ENCODE measurements around the gene RIPK4.
A peak's percentile ranks its signal among the peaks of the same experiment; 100 is the strongest.

The RIPK4 gene

DNA sequence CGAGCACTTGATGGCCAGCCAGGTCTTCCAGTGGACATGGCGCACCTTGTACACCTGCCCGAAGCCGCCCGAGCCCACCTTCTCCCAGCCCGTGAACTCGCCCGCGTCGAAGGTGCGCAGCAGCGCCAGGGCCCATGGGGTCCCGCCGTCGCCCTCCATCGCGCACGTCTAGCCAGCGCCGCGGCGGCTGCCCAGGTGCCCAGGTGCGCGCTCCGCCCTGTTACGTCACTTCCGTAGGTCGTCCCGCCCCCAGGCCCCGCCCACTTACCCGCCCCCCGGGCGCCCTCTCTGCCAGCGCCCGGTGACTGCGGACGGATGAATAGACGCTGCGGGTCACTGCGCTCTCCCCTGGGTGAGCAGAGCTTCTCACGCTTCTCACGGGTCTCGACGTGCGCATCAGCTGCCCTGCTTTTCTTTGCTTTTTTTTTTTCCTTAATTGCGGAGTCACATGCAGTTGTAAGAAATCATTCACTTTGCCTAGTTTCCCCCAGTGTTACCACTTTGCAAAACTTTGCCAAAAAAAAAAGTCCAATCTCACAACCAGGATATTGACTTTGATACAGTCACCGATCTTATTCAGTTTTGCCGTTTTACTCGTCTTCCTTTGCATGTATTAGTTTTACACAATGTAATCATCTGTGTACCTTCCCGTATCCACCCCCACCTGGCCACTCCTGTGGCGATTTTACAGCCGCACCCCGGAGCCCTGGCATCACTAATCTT is at the start of gene RIPK4:
Gene RIPK4 (minus strand): TSS at position 170 of the 723 bp plus-strand sequence. CDS start 11 bp downstream, at position 159.
- H3K27me3 ChIP-seq (ENCODE audit: control insufficient read depth in 1 of 2, insufficient read depth in 2 of 2, low read length in 2 of 2): peaks cover 74 to 91% of the 10 kb centered on the region in 2 donors
- H3K36me3 ChIP-seq (ENCODE audit: control insufficient read depth in 2 of 2, insufficient read depth in 2 of 2, low read length in 2 of 2): no peaks in the 10 kb centered on the region
- peak within 1 kb of the TSS in 1 of 2 donors; percentile 22 for H3K4me3 ChIP-seq (ENCODE audit: low read length in 2 of 2)
- H3K9ac ChIP-seq (ENCODE audit: low read length in 2 of 2): no peak within 1 kb of the TSS
- H3K27ac ChIP-seq (ENCODE audit: low read length): no peak within 1 kb of the TSS
- H3K4me1 ChIP-seq (ENCODE audit: control insufficient read depth, insufficient read depth, low read length): peaks cover 20% of the 10 kb centered on the region
- H3K9me3 ChIP-seq (ENCODE audit: control insufficient read depth in 2 of 2, low read length in 2 of 2): no peaks in the 10 kb centered on the region

DNA sequence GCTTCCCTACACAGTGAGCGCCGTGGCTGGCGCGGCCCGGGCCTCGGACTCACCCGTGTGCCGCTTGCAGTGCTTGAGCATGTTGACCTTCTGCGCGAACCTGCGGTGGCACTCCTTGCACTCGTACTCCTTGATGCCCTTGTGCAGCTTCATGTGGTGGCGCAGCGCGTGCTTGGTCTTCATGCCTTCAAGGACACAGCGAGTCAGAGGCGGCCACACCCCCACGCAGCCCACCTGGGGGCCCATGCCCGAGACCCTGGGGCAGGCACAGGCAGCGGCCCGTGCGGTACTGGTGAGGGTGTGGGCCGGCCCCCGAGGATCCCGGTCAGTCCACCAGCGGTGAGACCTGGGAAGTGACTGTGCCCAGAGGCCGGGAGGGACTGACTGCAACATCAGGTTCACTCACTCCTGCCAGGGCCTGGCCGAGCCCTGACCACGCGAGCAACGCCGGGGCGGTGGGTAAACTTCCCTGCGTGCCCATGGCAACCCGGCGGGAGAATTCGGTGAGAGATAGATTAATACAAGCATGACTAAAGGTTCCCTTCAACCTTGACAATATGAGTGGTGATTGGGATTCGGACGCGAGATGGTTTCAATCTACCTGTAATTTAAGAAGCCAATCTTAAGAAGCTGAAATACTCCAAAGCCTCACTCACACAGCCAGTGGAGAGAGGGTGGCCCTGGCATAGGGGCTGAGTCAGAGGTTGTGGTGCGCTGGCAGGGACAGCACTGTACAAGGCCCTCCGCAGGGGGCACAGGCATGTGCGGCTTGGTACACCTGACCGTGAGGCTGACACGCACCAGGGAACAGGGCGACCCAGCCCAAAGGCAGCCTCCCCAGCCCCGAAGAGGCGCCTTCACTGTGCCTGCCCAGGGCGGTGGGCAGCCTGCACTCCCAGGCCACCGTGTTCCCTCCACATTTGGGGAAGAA is 49.1 kb upstream of the RIPK4 start:
- Histone ChIP-seq H3K36me3 (ENCODE audit: control insufficient read depth in 2 of 2, insufficient read depth in 2 of 2, low read length in 2 of 2) (peaks cover 7 to 21% of the 10 kb centered on the region in 2 donors), H3K27me3 (ENCODE audit: control insufficient read depth in 1 of 2, insufficient read depth in 2 of 2, low read length in 2 of 2) (no peaks in the 10 kb centered on the region), H3K27ac (ENCODE audit: low read length) (no peak overlapping the region), H3K4me1 (ENCODE audit: control insufficient read depth, insufficient read depth, low read length) (peaks cover 3% of the 10 kb centered on the region), H3K4me3 (ENCODE audit: low read length in 2 of 2) (no peak overlapping the region), H3K9ac (ENCODE audit: low read length in 2 of 2) (no peak overlapping the region), H3K9me3 (ENCODE audit: control insufficient read depth in 2 of 2, low read length in 2 of 2) (no peaks in the 10 kb centered on the region)

DNA sequence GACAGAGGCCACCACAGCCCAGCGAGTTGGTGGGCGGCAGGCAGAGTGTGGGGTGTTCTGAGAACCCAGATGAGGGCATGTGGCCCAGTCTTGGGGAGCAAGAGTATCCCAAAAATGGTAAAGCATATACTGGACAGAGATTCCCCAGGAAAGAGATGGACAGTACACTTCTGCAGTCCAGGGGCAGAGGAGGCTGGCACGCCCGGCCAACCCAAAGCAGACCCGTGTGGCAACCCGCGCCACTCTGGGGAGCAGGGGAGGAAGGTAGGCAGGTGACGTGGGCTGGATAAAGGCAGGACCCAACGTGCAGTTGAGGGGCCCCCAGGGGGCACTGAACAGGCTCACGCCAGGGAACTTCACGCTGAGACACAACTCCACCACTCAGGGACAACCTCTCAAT is 46.4 kb upstream of the RIPK4 start:
- Histone ChIP-seq H3K27ac (ENCODE audit: low read length) (no peak overlapping the region), H3K9me3 (ENCODE audit: control insufficient read depth in 2 of 2, low read length in 2 of 2) (no peaks in the 10 kb centered on the region), H3K27me3 (ENCODE audit: control insufficient read depth in 1 of 2, insufficient read depth in 2 of 2, low read length in 2 of 2) (no peaks in the 10 kb centered on the region), H3K9ac (ENCODE audit: low read length in 2 of 2) (no peak overlapping the region), H3K4me3 (ENCODE audit: low read length in 2 of 2) (no peak overlapping the region), H3K4me1 (ENCODE audit: control insufficient read depth, insufficient read depth, low read length) (peaks cover 3% of the 10 kb centered on the region), H3K36me3 (ENCODE audit: control insufficient read depth in 2 of 2, insufficient read depth in 2 of 2, low read length in 2 of 2) (peaks cover 19 to 31% of the 10 kb centered on the region in 2 donors)

DNA sequence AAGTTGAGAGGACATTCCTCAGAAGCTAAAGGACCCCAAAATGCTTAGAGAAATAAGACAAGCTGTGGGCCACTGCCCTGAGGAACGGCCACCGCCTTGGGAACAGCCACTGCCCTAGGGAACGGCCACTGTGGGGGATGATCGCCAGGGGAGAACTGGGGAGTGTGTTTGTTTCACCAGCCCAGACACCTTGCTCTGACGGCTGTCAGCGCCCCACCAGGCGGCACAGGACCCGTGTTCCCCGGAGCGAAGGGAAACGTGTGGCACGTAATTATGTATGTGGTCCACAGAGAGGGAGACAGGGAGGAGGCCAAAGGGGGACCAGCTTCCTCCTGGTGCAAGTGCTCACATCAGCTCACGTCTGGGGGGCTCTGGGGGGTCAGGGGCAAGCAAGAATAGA is 45.8 kb upstream of the RIPK4 start:
- Histone ChIP-seq H3K4me3 (ENCODE audit: low read length in 2 of 2) (no peak overlapping the region), H3K9me3 (ENCODE audit: control insufficient read depth in 2 of 2, low read length in 2 of 2) (no peaks in the 10 kb centered on the region), H3K9ac (ENCODE audit: low read length in 2 of 2) (no peak overlapping the region), H3K36me3 (ENCODE audit: control insufficient read depth in 2 of 2, insufficient read depth in 2 of 2, low read length in 2 of 2) (peaks cover 19 to 31% of the 10 kb centered on the region in 2 donors), H3K4me1 (ENCODE audit: control insufficient read depth, insufficient read depth, low read length) (peaks cover 3% of the 10 kb centered on the region), H3K27ac (ENCODE audit: low read length) (no peak overlapping the region), H3K27me3 (ENCODE audit: control insufficient read depth in 1 of 2, insufficient read depth in 2 of 2, low read length in 2 of 2) (no peaks in the 10 kb centered on the region)

DNA sequence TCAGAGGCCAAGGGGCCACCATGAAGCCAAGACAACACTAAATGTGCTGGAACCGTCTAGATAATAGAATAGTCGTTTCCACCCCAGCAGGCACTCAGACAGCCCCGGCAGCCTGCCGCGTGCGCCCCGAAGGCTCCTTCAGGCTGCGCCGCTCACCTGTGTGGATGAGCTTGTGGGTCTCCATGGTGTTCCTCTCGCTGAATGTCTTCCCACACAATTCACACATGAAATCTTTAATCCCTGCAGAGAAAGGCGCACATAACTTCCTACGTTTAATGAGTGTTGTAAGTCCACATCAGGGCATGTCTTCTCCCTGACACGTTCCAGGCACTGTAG is 43.7 kb upstream of the RIPK4 start:
- no peaks in the 10 kb centered on the region for H3K9me3 ChIP-seq (ENCODE audit: control insufficient read depth in 2 of 2, low read length in 2 of 2)
- H3K27ac ChIP-seq (ENCODE audit: low read length): no peak overlapping the region
- peaks cover 19 to 30% of the 10 kb centered on the region in 2 donors for H3K36me3 ChIP-seq (ENCODE audit: control insufficient read depth in 2 of 2, insufficient read depth in 2 of 2, low read length in 2 of 2)
- no peak overlapping the region for H3K9ac ChIP-seq (ENCODE audit: low read length in 2 of 2)
- H3K4me1 ChIP-seq (ENCODE audit: control insufficient read depth, insufficient read depth, low read length): no peaks in the 10 kb centered on the region
- no peak overlapping the region for H3K4me3 ChIP-seq (ENCODE audit: low read length in 2 of 2)
- no peaks in the 10 kb centered on the region for H3K27me3 ChIP-seq (ENCODE audit: control insufficient read depth in 1 of 2, insufficient read depth in 2 of 2, low read length in 2 of 2)

DNA sequence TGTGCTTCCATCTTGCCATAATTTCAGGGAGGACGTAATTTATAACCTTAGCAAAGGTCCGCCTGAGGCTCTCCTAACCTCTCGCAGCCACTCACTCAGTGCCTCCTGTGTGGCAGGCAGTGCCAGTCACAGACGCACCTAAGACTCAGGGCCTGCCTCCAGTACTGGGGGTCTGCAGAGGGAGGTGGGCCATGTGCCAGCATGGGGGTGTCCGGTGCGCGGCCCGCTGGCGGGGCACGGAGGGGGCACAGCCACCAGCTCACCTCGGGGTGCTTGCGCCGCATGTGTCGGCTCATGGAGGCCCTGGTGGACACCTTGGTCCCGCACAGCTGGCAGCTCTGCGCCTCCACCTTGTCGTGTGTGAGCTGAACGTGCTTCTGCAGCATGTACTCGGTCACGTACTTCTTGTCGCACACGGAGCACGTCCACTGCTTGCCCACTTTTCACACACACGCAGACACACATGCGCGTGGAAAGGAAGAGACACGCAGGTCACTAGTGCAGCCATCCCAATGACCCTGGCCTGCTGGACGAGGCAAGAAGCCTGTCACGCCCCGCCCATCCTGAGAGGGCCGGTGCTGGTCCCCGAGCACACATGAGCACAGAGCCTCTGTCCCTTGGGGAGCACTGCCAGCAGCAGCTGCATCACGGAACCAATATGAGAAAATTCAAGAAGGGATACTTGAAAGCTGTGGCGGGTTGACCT is 43.2 kb upstream of the RIPK4 start:
- no peak overlapping the region for H3K4me3 ChIP-seq (ENCODE audit: low read length in 2 of 2)
- no peak overlapping the region for H3K27ac ChIP-seq (ENCODE audit: low read length)
- H3K36me3 ChIP-seq (ENCODE audit: control insufficient read depth in 2 of 2, insufficient read depth in 2 of 2, low read length in 2 of 2): peaks cover 19 to 25% of the 10 kb centered on the region in 2 donors
- H3K4me1 ChIP-seq (ENCODE audit: control insufficient read depth, insufficient read depth, low read length): no peaks in the 10 kb centered on the region
- H3K27me3 ChIP-seq (ENCODE audit: control insufficient read depth in 1 of 2, insufficient read depth in 2 of 2, low read length in 2 of 2): no peaks in the 10 kb centered on the region
- no peak overlapping the region for H3K9ac ChIP-seq (ENCODE audit: low read length in 2 of 2)
- no peaks in the 10 kb centered on the region for H3K9me3 ChIP-seq (ENCODE audit: control insufficient read depth in 2 of 2, low read length in 2 of 2)

DNA sequence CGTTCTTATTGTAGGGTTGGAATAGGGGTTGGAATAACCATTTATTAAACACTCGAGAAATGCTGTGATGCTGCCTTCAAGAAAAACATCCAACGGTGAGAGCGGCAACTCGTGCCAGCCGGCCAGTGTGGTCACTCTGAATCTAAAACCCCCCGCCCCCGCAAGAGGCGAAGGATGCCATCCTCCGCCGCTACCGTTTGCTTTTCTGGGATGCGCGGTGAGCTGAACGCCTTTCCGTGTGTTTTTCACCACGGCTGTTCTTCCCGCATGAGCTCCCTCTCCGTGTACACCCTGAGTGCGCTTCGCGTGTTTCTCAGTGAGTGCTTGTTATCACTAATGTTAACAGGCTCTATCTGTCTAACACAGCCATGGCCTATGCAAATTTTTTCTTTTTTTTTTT is 42.0 kb upstream of the RIPK4 start:
- Histone ChIP-seq H3K27ac (ENCODE audit: low read length) (no peak overlapping the region), H3K9ac (ENCODE audit: low read length in 2 of 2) (no peak overlapping the region), H3K36me3 (ENCODE audit: control insufficient read depth in 2 of 2, insufficient read depth in 2 of 2, low read length in 2 of 2) (peaks cover 19 to 24% of the 10 kb centered on the region in 2 donors), H3K4me1 (ENCODE audit: control insufficient read depth, insufficient read depth, low read length) (no peaks in the 10 kb centered on the region), H3K4me3 (ENCODE audit: low read length in 2 of 2) (no peak overlapping the region), H3K9me3 (ENCODE audit: control insufficient read depth in 2 of 2, low read length in 2 of 2) (no peaks in the 10 kb centered on the region), H3K27me3 (ENCODE audit: control insufficient read depth in 1 of 2, insufficient read depth in 2 of 2, low read length in 2 of 2) (no peaks in the 10 kb centered on the region)

DNA sequence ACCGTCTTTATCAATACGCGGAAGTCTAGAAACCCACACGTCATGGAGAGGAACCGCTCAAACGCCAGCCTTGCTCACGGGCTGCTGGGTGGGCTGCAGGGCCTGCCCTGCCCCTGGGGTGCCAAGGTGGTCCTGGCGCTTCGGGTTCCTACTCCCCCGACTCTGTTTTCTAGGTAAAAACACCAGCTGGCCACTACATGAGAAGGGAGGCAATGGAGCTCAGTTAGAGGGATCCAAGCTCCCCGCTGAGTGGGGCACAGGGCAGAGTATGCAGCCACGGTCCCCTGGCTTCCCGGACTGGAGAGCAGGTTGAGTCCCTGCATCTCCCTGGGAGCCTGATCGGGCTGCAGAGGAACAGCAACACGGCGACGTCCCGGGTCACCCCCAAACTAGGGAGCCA is 41.2 kb upstream of the RIPK4 start:
- no peak overlapping the region for H3K4me3 ChIP-seq (ENCODE audit: low read length in 2 of 2)
- H3K4me1 ChIP-seq (ENCODE audit: control insufficient read depth, insufficient read depth, low read length): peaks cover 5% of the 10 kb centered on the region
- H3K9me3 ChIP-seq (ENCODE audit: control insufficient read depth in 2 of 2, low read length in 2 of 2): no peaks in the 10 kb centered on the region
- H3K9ac ChIP-seq (ENCODE audit: low read length in 2 of 2): no peak overlapping the region
- no peak overlapping the region for H3K27ac ChIP-seq (ENCODE audit: low read length)
- H3K36me3 ChIP-seq (ENCODE audit: control insufficient read depth in 2 of 2, insufficient read depth in 2 of 2, low read length in 2 of 2): peaks cover 14 to 20% of the 10 kb centered on the region in 2 donors
- H3K27me3 ChIP-seq (ENCODE audit: control insufficient read depth in 1 of 2, insufficient read depth in 2 of 2, low read length in 2 of 2): no peaks in the 10 kb centered on the region

DNA sequence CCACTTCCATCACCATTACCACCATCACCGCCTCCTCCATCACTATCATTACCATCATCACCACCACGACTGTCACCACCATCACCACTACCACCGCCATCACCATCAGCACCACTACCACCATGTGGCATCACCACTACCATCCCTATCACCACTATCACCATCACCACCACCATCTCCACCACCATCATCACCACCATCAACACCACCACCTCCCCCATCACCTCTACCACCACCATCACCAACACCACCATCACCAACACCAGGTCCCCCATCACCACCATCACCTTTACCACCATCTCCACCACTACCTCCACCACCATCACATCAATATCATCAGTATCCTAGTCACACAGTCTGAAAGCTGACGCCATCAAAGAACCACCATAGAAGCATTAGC is 39.9 kb upstream of the RIPK4 start:
- peaks cover 12 to 14% of the 10 kb centered on the region in 2 donors for H3K36me3 ChIP-seq (ENCODE audit: control insufficient read depth in 2 of 2, insufficient read depth in 2 of 2, low read length in 2 of 2)
- no peak overlapping the region for H3K27ac ChIP-seq (ENCODE audit: low read length)
- no peak overlapping the region for H3K9ac ChIP-seq (ENCODE audit: low read length in 2 of 2)
- H3K9me3 ChIP-seq (ENCODE audit: control insufficient read depth in 2 of 2, low read length in 2 of 2): no peaks in the 10 kb centered on the region
- H3K4me1 ChIP-seq (ENCODE audit: control insufficient read depth, insufficient read depth, low read length): peaks cover 13% of the 10 kb centered on the region
- no peaks in the 10 kb centered on the region for H3K27me3 ChIP-seq (ENCODE audit: control insufficient read depth in 1 of 2, insufficient read depth in 2 of 2, low read length in 2 of 2)
- H3K4me3 ChIP-seq (ENCODE audit: low read length in 2 of 2): no peak overlapping the region

DNA sequence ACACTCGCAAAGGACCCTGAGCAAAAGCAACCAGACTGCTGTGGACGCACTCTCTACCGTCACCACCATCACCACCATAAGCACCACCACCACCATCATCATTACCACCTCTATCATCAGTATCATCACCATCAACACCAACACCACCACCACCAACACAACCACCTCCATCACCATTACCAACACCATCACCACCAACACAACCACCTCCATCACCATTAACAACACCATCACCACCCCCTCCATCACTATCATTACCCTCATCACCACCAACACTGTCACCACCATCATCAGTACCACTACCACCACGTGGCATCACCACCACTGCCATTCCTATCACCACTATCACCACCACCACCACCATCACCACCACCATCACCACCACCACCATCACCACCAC is 38.8 kb upstream of the RIPK4 start:
- Histone ChIP-seq H3K9ac (ENCODE audit: low read length in 2 of 2) (no peak overlapping the region), H3K4me1 (ENCODE audit: control insufficient read depth, insufficient read depth, low read length) (peaks cover 19% of the 10 kb centered on the region), H3K9me3 (ENCODE audit: control insufficient read depth in 2 of 2, low read length in 2 of 2) (no peaks in the 10 kb centered on the region), H3K36me3 (ENCODE audit: control insufficient read depth in 2 of 2, insufficient read depth in 2 of 2, low read length in 2 of 2) (peaks cover 10 to 16% of the 10 kb centered on the region in 2 donors), H3K27me3 (ENCODE audit: control insufficient read depth in 1 of 2, insufficient read depth in 2 of 2, low read length in 2 of 2) (no peaks in the 10 kb centered on the region), H3K27ac (ENCODE audit: low read length) (no peak overlapping the region), H3K4me3 (ENCODE audit: low read length in 2 of 2) (no peak overlapping the region)
